ENCODE data around the gene IDI2.

IDI2 gene

GRCh38 chr10:976316-976715, 49.3 kb downstream of the IDI2 start:
- no peak for DNase-seq

DNA sequence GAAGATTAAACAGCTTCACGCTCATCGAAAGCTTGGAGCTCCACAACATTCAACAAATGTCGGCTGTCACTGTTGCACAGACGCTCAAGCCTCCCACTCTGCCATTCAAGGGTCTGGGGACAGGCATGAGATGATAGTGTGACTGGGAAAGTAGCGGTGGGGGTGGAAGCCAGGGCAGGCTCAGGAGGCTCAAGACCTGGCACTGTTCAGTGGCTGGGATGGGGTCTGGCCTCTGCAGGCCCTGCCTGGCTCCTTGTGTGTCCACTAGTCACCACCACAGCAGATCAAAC, 50.9 kb downstream of the IDI2 start:
- DNase-seq: no peak

DNA sequence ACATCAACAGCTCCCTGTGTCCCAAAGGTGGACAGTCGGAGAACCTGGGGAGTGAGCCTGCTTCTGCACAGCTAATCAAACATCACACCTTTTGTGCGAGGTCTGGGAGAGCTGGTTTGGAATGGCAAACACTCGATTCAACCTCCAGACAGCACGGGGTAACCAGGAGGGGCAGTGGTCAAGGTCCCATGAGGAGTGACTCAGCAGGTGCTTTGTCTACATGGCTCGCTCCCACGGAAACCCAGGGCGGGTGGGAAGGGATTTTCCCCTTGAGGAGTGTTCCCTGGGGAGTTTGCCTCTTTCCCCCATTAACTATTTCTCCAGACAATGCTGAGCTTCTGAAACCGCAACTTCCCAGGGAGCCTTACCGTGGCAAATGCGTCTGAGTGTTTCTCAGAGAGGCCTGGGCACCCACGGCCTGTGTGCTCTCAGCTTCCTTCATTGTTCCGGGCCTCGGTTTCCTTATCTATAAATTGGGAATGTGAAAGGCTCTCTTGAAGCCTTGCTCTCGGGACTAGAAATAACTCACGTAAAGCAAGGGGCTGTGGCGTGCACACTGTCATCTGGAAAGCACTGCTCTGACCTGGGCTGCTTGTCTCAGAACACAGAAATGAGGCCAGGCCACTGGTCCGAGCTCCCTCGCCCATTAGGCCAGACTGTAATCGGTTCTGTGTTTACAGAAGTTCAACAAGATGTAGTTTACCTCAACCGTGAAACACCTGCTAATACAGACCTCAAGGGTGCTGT, 51.4 kb downstream of the IDI2 start:
- no peak for DNase-seq

- DNase-seq: no peak
Measured at GRCh38 chr10:972763-973162, 52.9 kb downstream of the IDI2 start.

DNA sequence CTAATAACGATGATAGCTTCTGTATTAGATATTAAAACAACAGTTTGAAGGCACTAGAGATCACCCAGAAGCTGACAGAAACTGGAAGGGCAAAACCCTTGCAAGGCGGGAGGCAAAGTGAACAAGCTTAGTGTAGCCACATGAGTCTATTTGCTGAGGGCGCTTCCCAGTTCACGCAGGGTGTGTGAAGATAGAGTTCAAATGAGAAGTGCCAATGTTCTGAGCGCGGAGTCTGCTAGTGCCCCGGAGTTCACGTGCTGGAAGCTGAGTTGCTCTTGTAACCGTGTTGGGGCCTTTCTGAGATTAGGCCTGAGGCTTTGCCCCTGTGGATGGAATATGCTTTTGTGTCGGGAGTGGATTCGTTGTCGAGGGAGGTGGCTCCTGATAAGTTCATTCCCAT, 54.0 kb downstream of the IDI2 start:
- no peak for DNase-seq

- no peak for DNase-seq
Measured at GRCh38 chr10:971150-971542, 54.5 kb downstream of the IDI2 start.

DNA sequence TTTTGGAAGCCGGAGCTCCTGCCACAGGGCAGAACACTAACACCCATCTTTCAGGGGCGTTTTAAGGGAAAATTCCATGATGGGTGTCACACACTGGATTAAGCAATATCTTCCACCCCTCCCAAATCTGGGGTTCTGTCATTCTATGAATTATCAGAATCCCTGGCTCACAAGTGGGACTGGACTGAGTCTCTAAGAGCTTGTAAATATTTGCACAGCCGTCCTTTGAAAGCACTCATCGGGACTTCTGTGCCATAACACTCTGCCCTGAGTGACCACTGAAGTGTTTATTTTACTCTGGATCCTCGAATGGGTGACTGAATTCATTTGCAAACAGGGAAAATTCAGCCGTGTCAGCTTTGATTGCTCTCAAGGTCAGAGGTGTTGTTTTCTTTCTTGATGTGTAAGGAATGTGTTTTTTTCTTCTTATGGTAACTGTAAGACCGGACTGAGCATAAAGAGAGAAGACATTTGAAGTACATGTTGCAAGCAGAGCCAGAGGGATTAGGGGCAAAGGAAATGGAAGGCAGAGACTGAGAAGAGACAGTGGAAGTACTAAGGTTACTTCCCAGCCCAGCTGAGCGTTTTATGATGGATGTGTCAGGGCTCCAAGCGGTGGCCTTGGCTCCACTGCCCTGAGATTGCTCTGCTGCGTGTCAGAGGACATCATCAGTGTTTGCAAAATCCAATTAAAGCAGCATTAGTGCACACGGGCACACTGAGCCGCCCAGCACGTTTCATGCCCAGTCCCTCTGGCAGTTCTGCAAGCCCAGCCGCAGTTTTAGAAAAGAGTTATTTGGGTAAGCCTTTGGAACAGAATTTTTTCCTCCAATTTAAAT, 55.1 kb downstream of the IDI2 start:
- DNase-seq: no peak

- DNase-seq: no peak
Measured at GRCh38 chr10:969473-970150, 56.0 kb downstream of the IDI2 start.
